NB4 (cell line): ENCODE data around the gene TYMS.

Experiments
- DNase-seq: peaks from one replicate; pipeline ENCODE4 v3.0.0; 2010; ENCODE audit warnings: low read depth
- H3K4me3 ChIP-seq: one replicate; pipeline ENCODE4 v1.5.1; 2011; ENCODE audit warnings: mild to moderate bottlenecking, low read depth, low read length, moderate library complexity
- MYC ChIP-seq: IDR thresholded peaks from 2 replicates; pipeline ENCODE4 v1.6.1; 2011; ENCODE audit warnings: low read depth, low read length
- POLR2A ChIP-seq: IDR thresholded peaks from 2 replicates; pipeline ENCODE4 v1.6.1; 2011; ENCODE audit warnings: mild to moderate bottlenecking; ENCODE audit not compliant: insufficient read length; ENCODE audit errors: extremely low read depth
- TF ChIP-seq, protein P1 (sequence below): IDR thresholded peaks from 2 replicates; pipeline ENCODE4 v1.6.1; 2011; ENCODE audit warnings: low read depth, low read length
- TF ChIP-seq, protein P2 (sequence below): IDR thresholded peaks from one replicate; pipeline ENCODE4 v1.5.1; 2012; ENCODE audit warnings: low read depth, low read length

The TYMS gene

DNA sequence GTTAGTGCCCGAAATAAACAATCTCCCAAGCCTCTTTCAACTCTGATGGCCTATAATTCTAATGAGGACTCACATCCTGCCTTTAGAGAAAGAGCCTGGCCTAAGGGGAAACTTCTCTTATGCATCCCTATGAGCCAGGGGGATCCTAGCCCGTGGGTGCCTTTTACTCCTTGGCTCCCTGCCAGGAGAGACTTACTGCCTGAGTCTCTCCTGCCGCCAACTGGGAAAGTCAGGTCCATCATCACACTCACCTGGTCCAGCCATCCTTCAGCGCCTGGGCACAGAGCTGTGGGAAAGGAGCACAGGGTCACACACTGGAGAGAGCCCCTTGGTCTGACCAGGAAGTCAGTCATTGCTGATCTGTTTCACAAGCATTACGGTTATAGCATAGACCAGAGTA is 30.9 kb downstream of the TYMS start:
- no peak for TF ChIP-seq POLR2A
- TF ChIP-seq, protein P1, sequence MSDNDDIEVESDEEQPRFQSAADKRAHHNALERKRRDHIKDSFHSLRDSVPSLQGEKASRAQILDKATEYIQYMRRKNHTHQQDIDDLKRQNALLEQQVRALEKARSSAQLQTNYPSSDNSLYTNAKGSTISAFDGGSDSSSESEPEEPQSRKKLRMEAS, result no peak
- TF ChIP-seq MYC, result no peak
- TF ChIP-seq, protein P2, sequence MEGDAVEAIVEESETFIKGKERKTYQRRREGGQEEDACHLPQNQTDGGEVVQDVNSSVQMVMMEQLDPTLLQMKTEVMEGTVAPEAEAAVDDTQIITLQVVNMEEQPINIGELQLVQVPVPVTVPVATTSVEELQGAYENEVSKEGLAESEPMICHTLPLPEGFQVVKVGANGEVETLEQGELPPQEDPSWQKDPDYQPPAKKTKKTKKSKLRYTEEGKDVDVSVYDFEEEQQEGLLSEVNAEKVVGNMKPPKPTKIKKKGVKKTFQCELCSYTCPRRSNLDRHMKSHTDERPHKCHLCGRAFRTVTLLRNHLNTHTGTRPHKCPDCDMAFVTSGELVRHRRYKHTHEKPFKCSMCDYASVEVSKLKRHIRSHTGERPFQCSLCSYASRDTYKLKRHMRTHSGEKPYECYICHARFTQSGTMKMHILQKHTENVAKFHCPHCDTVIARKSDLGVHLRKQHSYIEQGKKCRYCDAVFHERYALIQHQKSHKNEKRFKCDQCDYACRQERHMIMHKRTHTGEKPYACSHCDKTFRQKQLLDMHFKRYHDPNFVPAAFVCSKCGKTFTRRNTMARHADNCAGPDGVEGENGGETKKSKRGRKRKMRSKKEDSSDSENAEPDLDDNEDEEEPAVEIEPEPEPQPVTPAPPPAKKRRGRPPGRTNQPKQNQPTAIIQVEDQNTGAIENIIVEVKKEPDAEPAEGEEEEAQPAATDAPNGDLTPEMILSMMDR, result no peak
- H3K4me3 ChIP-seq, result no peak overlapping the region
- no peak for DNase-seq

DNA sequence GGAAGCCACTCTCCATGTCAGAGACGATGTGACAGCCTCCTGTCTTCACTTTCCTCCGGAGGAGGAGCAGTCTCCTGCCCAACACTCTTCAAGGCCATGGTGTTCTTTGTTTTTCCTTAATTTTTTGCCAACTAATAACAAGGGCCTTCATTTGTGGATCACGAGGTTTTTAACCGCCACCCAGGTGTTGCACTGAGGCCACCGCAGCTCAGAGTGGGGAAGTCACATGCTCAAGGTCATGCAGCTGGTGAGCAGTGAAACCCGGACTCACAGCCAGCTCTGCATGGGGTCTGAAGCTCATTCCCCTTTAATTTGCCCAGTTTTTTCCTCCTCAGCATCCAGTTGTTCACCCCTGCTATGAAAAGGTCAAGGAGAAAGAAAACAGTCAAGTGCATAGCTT is 35.4 kb downstream of the TYMS start:
- no peak overlapping the region for H3K4me3 ChIP-seq
- TF ChIP-seq MYC (no peak), POLR2A (no peak)
- TF ChIP-seq, protein P1, result no peak
- TF ChIP-seq, protein P2, result no peak
- DNase-seq, result no peak

DNA sequence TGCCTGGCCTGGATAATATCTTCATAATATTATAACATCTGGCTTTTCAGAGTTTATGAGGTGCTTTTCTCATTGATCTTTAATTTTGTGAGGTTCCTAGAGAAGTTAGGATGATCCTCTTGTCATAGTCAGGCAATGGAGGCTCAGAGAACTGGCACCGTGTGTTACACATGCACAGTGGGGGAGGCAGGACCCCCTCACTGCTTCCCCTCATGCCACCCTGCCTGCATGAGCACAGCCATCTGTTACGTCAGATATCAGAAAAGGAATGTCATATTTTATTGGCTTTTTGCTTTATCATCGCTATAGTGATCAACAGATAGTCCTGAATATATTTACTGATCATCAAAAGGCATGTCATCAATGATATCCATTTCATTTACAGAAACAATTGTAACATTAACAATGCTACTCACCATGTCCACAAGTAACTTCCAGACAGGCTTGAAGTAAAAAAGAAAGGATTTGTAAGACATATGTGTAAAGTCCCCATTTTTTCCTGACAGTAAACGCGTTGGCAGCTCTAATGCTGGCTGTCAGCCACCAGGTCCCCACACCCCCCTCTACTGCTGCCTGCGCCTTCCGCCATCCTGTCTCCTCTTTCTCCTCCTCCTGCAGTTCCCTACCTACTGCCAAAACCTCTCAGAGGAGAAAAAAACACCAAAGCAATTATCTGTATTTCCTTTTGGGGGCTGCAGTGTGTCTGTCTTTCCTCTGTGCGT is 36.2 kb downstream of the TYMS start:
- no peak overlapping the region for H3K4me3 ChIP-seq
- TF ChIP-seq, protein P1, result no peak
- TF ChIP-seq, protein P2, result no peak
- no peak for TF ChIP-seq MYC
- no peak for TF ChIP-seq POLR2A
- no peak for DNase-seq

DNA sequence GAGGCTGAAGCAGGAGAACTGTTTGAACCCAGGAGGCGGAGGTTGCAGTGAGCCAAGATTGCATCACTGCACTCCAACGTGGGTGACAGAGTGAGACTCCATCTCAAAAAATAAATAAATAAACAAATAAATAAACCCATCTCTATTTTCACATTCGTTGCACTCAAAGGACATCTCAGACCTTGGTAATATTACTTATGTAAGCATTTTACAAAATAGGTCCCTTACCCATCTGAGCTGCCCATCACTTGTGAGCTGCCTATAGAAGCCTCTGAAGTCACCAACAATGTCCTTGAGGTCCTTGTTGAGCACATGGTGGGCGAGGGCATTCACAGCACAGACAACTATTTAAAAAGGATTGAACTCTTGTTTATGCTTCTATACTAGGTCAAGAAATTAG is 39.6 kb downstream of the TYMS start:
- TF ChIP-seq, protein P1, result no peak
- no peak for TF ChIP-seq MYC
- TF ChIP-seq, protein P2, result no peak
- no peak for TF ChIP-seq POLR2A
- H3K4me3 ChIP-seq, result no peak overlapping the region
- DNase-seq, result no peak

DNA sequence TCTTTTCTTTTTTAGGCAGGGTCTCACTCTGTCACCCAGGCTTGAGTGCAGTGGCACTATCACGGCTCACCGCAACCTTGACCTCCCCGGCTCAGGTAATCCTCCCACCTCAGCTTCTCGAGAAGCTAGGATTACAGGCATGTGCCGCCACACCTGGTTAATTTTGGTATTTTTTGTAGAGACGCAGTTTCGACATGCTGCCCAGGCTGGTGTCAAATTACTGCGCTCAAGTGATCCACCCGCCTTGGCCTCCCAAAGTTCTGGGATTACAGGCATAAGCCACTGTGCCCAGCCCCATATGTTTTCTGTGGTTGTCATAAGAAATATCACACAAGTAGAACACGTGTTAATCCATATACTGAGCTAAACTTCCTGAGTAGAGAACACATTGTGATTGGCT is 40.3 kb downstream of the TYMS start:
- no peak for TF ChIP-seq POLR2A
- TF ChIP-seq, protein P2, result no peak
- TF ChIP-seq, protein P1, result no peak
- no peak for TF ChIP-seq MYC
- DNase-seq, result no peak
- no peak overlapping the region for H3K4me3 ChIP-seq

DNA sequence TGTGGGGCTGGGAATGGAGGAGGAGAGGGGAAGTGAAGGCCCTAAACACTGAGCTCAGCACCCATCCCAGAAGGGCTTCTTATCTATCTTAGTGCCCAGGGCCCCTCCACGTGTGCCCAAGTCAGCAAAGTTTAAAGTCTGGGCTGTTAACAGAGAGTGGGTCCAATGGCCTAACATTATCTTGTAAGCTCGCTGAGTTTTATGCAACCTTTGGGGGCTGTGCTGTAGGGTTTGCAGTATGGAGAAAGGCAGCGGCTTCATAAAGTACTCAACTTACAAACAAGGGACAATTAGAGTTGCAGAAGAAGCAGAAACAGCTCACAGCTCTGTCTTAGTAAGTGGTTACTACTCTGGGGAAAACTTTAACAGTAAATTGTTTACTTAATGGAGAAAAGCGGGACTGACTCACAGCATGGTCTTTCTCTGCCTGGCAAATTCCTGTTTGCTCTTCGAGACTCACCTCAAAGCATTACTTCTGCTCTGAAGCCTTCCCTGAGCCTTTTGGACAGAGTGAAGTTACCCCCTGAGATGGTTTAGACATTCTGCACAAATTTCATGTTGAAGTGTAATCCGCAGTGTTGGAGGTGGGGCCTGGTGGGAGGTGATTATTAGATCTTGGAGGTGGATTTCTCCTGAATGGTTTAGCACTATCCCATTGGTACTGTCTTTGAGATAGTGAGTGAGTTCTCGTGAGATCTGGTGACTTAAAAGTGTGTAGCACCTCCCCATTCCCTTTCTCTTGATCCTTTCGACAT is 45.9 kb downstream of the TYMS start:
- DNase-seq, result peak; percentile 18
- no peak overlapping the region for H3K4me3 ChIP-seq
- TF ChIP-seq, protein P2, result no peak
- TF ChIP-seq MYC, result no peak
- TF ChIP-seq, protein P1, result no peak
- no peak for TF ChIP-seq POLR2A
